Mucosa of descending colon (tissue), 3 donors: Measurements from ENCODE around the gene CCDC40. TPM values are rescaled to one million over a fixed set of nuclear protein-coding genes. Genes with fewer than 3 reads are reported as not detected.

Source experiments
- ATAC-seq: fragments of 200-7000 bp; cut with Tn5 transposase; one replicate; pipeline ENCODE4 v1.9.1; 2020; ENCODE audit warnings: mild to moderate bottlenecking, moderate library complexity
- DNase-seq, 3 donors: peaks; one replicate each; pipeline ENCODE4 v3.0.0-alpha.2; 2020
- H3K36me3 ChIP-seq: fragments of 200-600 bp; one replicate; pipeline ENCODE4 v1.8.0; 2021; ENCODE audit warnings: low read depth, mild to moderate bottlenecking
- H3K4me1 ChIP-seq: fragments of 200-600 bp; one replicate; pipeline ENCODE4 v1.8.0; 2021; ENCODE audit warnings: low read depth, mild to moderate bottlenecking
- H3K4me3 ChIP-seq: fragments of 200-600 bp; one replicate; pipeline ENCODE4 v1.8.0; 2021; ENCODE audit warnings: mild to moderate bottlenecking
- H3K9me3 ChIP-seq: fragments of 200-600 bp; one replicate; pipeline ENCODE4 v1.8.0; 2021; ENCODE audit warnings: mild to moderate bottlenecking
- intact Hi-C, 2 donors: fragments of 100-400 bp; cut with DNase I in 1 of 2; cut with micrococcal nuclease in 1 of 2; formaldehyde crosslinking; loops; one replicate each; pipeline versions ENCODE4 v1.11.0 to v1.11.1; 2022; cut with DNase I, micrococcal nuclease
- total RNA-seq, 3 donors: library from RNA; stranded (reverse); fragmentation: NEBNext Ultra II Directional in 2 of 3; extraction: Animal tissue kit (Norgen Biotek cat#: 25700) in 2 of 3; gene quantifications; one replicate each; pipeline versions ENCODE4 v1.2.1 to v1.2.4, GENCODE V29; 2021 to 2023
- TF ChIP-seq, protein P1 (sequence below): fragments of 200-600 bp; IDR thresholded peaks from one replicate; pipeline ENCODE4 v1.8.0; 2022; ENCODE audit warnings: antibody characterized with exemption, mild to moderate bottlenecking
- donor health status: DM: no; HTN: no; CAD: no; lungs with moderate emphysema.
- donor health status: DM: no; HTN: no; CAD: no.
- donor health status: DM: no; HTN: yes; CAD: no.

Gene CCDC40
- total RNA-seq, 3 donors from 2014 or later: 2.1 to 5.9 (median 2.7) TPM

GRCh38 chr17:80082403-80083135, 46.1 kb downstream of the CCDC40 start:
- no peaks in the 10 kb centered on the region for H3K4me1 ChIP-seq
- intact Hi-C loops: loop anchor here in 1 of 2 donors (10.0 kb wide), 1 partner anchor 62 kb away; the partner anchor contains the start of gene EIF4A3
- ATAC-seq (peak; percentile 76), DNase-seq (peak in 2 of 3 donors; percentile 45 to 75)
- no peak overlapping the region for H3K4me3 ChIP-seq
- TF ChIP-seq, protein P1, sequence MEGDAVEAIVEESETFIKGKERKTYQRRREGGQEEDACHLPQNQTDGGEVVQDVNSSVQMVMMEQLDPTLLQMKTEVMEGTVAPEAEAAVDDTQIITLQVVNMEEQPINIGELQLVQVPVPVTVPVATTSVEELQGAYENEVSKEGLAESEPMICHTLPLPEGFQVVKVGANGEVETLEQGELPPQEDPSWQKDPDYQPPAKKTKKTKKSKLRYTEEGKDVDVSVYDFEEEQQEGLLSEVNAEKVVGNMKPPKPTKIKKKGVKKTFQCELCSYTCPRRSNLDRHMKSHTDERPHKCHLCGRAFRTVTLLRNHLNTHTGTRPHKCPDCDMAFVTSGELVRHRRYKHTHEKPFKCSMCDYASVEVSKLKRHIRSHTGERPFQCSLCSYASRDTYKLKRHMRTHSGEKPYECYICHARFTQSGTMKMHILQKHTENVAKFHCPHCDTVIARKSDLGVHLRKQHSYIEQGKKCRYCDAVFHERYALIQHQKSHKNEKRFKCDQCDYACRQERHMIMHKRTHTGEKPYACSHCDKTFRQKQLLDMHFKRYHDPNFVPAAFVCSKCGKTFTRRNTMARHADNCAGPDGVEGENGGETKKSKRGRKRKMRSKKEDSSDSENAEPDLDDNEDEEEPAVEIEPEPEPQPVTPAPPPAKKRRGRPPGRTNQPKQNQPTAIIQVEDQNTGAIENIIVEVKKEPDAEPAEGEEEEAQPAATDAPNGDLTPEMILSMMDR: peak; percentile 69
- no peaks in the 10 kb centered on the region for H3K9me3 ChIP-seq
- H3K36me3 ChIP-seq: no peaks in the 10 kb centered on the region

GRCh38 chr17:80083136-80083661, 46.8 kb downstream of the CCDC40 start:
- H3K9me3 ChIP-seq: no peaks in the 10 kb centered on the region
- no peak overlapping the region for H3K4me3 ChIP-seq
- no peaks in the 10 kb centered on the region for H3K36me3 ChIP-seq
- DNase-seq (no peak), ATAC-seq (no peak)
- TF ChIP-seq, protein P1: no peak
- intact Hi-C loops: loop anchor here in 1 of 2 donors (10.0 kb wide), 1 partner anchor 62 kb away; the partner anchor contains the start of gene EIF4A3
- no peaks in the 10 kb centered on the region for H3K4me1 ChIP-seq

DNA sequence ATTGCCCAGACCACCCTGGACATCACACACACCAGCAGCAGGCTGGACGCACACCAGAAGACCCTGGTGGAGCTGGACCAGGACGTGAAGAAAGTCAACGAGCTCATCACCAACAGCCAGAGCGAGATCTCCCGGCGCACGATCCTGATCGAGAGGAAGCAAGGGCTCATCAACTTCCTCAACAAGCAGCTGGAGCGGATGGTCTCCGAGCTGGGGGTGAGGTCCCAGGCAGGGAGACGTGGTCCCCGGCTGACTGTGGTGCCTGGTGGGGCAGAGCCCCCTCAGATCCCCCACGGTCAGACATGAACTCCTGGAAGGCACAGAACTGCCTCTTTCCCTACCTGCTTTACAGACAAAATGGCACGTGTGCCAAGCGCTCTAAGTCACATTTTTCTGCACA, 48.3 kb downstream of the CCDC40 start:
- DNase-seq (no peak), ATAC-seq (no peak)
- TF ChIP-seq, protein P1: no peak
- H3K36me3 ChIP-seq: no peaks in the 10 kb centered on the region
- no peak overlapping the region for H3K4me3 ChIP-seq
- H3K9me3 ChIP-seq: no peaks in the 10 kb centered on the region
- intact Hi-C loops: loop anchor here in 1 of 2 donors (10.0 kb wide), 1 partner anchor 60 kb away; the partner anchor contains the start of gene EIF4A3
- H3K4me1 ChIP-seq: no peaks in the 10 kb centered on the region

DNA sequence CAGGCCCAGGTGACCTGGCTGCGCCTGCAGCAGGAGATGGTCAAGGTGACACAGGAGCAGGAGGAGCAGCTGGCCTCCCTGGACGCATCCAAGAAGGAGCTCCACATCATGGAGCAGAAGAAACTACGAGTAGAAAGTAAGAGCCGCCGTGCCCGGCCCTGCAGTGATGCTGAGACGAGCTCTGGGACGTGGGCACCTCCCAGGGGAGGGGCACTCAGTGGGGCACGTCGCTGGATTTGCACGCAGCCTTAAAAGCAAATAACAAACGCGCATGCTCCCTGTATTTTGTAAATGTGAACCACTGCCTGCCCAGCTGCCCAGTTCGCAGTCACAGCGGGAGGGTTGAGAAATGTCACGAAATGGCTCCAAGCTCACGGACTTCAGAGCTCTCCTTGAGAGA, 49.6 kb downstream of the CCDC40 start:
- ATAC-seq (no peak), DNase-seq (no peak)
- intact Hi-C loops: loop anchor here in 1 of 2 donors (10.0 kb wide), 1 partner anchor 59 kb away; the partner anchor contains the start of gene EIF4A3
- H3K9me3 ChIP-seq: no peaks in the 10 kb centered on the region
- TF ChIP-seq, protein P1: no peak
- no peaks in the 10 kb centered on the region for H3K4me1 ChIP-seq
- H3K4me3 ChIP-seq: no peak overlapping the region
- no peaks in the 10 kb centered on the region for H3K36me3 ChIP-seq

- Histone ChIP-seq H3K4me1 (no peaks in the 10 kb centered on the region), H3K36me3 (no peaks in the 10 kb centered on the region), H3K9me3 (no peaks in the 10 kb centered on the region), H3K4me3 (no peak overlapping the region)
- TF ChIP-seq, protein P1: no peak
- ATAC-seq (no peak), DNase-seq (no peak)
- intact Hi-C loops: loop anchor here in 1 of 2 donors (10.0 kb wide), 1 partner anchor 58 kb away; the partner anchor contains the start of gene EIF4A3
These were observed 50.2 kb downstream of the CCDC40 start for GRCh38 chr17:80086616-80087015.
